GM18909 (cell line): Measurements from ENCODE around the gene MYPN.
"Not testable (repeated sequence)": the region's sequence is repeated elsewhere in the genome, so short reads cannot be mapped to it uniquely, and the experiment has no call there.

Experiments
- ATAC-seq: cut with Tn5 transposase; IDR thresholded peaks from one replicate; pipeline ENCODE4 v1.9.1; 2021; ENCODE audit warnings: mild to moderate bottlenecking; ENCODE audit not compliant: unreplicated experiment, poor library complexity

Gene MYPN

GRCh38 chr10:68109331-68109730, at the start of gene MYPN:
Gene MYPN, plus strand, starts transcription at chr10:68109488. Its CDS starts 11,951 bp downstream, at chr10:68121439.
- no peak for ATAC-seq

DNA sequence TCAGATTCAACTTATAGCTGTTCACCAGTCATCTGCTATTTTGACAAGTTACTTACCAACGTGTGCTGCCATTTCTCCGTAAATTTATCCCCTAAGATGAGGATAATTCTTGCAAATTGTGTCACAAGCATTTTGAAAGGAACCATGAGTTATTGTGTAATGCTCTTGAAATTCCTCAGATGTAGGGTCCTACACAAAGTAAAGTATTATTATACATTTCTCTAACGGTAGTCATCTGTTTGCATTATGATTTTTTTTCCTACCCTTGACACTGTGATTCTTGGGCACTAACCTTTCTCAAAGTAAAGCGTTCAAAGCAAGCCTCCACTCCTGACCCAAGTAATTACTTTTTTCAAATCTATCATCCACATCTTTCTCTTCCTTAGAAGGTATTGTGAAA, 42.3 kb upstream of the MYPN start:
- no peak for ATAC-seq

DNA sequence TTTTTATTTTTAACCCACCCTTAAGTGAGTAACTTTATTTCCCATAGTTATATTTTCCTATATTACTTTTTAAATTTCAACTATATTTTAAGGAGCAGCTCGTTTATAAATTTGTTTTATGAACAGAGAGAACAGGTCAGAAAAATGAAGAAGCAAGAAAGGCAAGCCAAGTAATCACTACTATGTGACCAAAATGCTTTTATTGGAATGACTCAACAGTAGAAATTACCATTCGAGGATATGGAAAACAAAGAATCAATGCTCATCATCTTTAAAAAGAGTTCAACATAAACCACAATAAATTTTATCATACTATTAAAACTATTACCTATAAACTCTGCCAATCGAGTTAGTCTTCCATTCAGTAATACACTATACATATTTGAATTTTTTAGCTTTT, 41.8 kb upstream of the MYPN start:
- ATAC-seq = no peak

DNA sequence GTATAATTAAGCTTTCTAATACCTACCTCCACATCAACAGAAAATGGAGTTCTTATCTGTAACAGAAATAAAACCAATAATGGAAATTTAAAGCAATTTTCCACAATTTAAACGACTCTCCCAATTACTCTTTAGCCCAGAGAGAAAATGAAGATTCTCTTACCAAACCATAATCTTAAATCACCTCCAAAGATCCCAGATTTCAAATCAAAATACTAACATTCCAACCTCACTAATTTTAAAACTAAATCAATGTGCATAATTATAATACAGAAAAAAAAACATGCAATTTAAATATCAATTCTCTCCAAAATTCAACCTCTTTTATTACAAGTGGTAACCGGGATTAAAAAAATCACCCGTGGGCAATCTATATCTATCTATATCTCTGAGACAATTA, 35.7 kb upstream of the MYPN start:
- ATAC-seq = no peak

- ATAC-seq = no peak
Observed at GRCh38 chr10:68074031-68074774, 35.1 kb upstream of the MYPN start.

GRCh38 chr10:68074775-68075549, 34.3 kb upstream of the MYPN start, which contains the start of gene HERC4:
Gene HERC4, minus strand, starts transcription at chr10:68075283. Its CDS starts 2,175 bp downstream, at chr10:68073108.
- peak; percentile 90 for ATAC-seq

DNA sequence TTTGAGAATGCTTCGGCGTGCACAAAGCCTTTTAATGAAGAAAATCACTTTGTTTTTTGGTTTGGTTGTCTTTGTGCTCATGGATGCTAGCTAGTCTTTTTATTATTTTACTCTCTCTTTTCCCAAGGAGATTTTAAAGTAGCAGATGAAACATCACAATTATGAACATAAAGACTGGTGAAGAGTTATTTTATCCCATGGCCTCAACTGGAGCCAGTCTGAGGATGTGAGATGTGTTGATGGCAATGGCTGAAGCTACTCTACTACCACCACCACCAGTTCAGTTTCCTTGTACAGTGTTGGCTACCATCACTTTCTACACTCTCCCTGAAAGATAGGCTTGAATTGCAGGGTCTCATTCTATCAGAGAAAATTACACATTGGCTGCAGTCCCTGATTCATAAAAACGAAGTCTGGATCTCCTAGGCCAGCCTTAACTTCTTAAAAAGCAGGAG, 33.7 kb upstream of the MYPN start:
- no peak for ATAC-seq

- ATAC-seq = not testable (repeated sequence)
Observed at GRCh38 chr10:68076081-68076480, 33.2 kb upstream of the MYPN start.

DNA sequence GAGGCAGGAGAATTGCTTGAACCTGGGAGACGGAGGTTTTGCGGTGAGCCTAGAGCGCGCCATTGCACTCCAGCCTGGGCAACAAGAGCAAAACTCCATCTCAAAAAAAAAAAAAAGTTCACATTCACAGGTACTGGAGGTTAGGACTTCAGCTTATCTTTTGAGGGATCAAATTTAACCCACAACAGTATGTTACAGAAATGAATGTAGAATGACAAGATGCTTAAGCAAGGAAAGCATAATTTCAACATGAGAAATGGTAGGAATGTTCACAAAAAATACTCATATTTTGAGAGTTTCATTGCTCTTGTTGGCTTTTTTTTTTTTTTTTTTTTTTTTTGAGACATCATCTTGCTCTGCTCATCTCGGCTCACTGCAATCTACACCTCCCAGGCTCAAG, 32.3 kb upstream of the MYPN start:
- no peak for ATAC-seq

DNA sequence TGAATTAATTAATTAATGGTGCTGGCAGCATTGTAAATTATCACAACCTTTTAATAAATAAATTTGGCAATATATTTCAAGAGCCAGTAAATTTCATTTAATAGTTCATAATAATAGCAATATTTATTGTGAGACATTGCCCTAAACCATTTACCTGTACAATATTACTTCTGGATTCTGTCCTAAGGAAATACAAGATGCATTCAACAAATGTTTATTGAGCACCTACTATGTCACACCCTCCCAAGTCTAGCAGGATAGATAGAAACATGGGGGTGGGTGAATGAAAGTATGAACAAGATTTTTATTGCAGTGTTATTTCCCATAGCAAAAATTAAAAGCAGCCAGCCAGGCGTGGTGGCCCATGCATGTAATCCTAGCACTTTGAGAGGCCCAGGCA, 29.9 kb upstream of the MYPN start:
- ATAC-seq = no peak

- ATAC-seq = no peak
Observed at GRCh38 chr10:68080853-68081431, 28.3 kb upstream of the MYPN start.

GRCh38 chr10:68081916-68082315, 27.4 kb upstream of the MYPN start:
- no peak for ATAC-seq

- ATAC-seq = no peak
Observed at GRCh38 chr10:68082872-68083271, 26.4 kb upstream of the MYPN start.

- no peak for ATAC-seq
Observed at GRCh38 chr10:68083953-68084352, 25.3 kb upstream of the MYPN start.

DNA sequence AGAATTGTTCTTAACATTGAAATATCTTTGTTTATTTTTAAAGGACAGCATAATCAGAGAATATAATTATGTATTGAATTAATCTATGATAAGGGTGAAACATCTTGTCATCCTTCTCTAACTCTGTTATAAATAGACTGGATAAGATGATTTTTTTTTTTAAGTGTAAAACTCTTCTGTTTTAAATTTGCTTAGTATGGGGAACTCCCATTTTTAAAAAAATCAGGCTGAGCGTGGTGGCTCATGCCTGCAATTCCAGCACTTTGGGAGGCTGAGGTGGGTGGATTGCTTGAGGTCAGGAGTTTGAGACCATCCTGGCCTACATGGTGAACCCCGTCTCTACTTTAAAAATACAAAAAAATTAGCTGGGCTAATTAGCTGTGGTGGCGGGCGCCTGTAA, 24.8 kb upstream of the MYPN start:
- no peak for ATAC-seq

- no peak for ATAC-seq
Observed at GRCh38 chr10:68086011-68086410, 23.3 kb upstream of the MYPN start.

DNA sequence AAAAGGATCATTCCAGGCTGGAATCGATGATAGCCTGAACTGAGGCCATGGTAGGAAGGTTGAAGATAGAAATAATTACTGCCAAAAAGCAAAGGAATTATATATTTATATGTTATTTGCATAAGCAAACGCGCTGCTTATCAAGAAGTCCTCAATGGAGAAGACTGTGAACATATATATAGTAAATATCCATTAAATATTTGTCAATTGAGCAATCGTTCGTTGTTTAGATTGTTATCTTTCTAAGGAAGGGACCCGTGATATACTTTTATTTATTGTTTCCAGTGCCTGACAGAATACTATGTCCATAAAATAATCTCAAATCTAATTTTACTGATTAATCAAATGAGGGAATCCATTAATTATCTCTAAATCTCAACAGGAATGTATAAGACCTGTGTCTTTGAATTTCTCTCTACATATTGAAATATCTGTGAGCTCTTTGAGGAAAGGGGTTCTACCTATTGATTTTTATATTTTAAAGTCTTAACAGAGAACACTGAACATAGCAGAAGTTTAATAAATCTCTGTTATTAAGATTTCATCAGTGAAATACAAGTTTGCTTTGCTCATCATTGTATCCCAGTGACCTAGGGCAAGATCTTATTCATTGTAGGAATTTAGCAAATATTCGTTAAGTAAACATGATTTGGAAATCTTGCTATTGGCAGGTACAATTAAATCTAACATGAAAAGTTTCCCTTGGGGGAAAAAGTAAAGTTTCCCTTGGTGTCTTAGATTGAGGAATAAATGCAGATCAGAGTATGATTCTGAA, 22.2 kb upstream of the MYPN start:
- no peak for ATAC-seq

- no peak for ATAC-seq
Observed at GRCh38 chr10:68087685-68088401, 21.4 kb upstream of the MYPN start.

GRCh38 chr10:68088740-68089139, 20.5 kb upstream of the MYPN start:
- peak; percentile 65 for ATAC-seq

DNA sequence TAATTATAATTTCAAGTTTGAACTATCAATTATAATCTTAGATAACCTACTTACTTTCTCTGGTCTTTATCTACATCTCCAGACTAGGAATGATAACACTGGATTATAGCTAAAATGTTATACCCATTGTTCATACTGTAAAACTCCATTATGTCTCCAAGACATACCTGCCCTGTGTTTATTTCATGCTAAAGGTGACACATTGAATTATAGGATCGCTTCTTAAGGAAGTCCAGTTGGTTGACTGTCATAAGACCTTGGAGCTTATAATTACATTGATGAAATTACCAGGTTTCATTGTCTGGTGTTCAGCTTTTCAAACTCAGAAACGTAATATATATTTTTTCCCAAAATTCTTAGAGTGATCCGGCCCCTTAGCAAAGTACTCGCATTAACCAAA, 18.7 kb upstream of the MYPN start:
- no peak for ATAC-seq
